GM21360 (cell line): ENCODE results near the gene FZD2.

Experiments used
- ATAC-seq: cut with Tn5 transposase; IDR thresholded peaks from one replicate; pipeline ENCODE4 v1.9.1; 2021; ENCODE audit warnings: mild to moderate bottlenecking, moderate library complexity; ENCODE audit not compliant: unreplicated experiment

Gene FZD2

GRCh38 chr17:44604768-44605485 is 47.6 kb downstream of the FZD2 start:
- no peak for ATAC-seq

DNA sequence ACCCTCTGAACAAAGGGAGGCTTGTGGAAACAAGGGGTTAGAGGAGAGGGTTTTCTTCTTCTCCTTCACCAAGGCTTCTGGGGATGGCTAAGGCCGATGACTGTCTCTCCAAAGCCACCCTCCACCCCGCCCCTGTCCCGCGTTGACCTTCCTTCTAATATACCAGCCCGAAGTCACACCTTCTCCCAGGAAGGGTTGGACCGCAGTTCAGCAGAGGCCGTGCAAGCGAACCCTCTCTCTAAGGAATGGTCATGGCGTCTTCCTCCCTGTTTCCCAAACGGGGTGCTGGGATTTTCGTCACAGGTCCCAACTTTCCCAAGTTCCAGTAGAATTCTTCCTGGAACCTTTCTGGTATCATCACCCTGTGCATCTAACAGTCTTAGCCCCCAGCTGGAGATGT is 49.4 kb downstream of the FZD2 start:
- no peak for ATAC-seq

DNA sequence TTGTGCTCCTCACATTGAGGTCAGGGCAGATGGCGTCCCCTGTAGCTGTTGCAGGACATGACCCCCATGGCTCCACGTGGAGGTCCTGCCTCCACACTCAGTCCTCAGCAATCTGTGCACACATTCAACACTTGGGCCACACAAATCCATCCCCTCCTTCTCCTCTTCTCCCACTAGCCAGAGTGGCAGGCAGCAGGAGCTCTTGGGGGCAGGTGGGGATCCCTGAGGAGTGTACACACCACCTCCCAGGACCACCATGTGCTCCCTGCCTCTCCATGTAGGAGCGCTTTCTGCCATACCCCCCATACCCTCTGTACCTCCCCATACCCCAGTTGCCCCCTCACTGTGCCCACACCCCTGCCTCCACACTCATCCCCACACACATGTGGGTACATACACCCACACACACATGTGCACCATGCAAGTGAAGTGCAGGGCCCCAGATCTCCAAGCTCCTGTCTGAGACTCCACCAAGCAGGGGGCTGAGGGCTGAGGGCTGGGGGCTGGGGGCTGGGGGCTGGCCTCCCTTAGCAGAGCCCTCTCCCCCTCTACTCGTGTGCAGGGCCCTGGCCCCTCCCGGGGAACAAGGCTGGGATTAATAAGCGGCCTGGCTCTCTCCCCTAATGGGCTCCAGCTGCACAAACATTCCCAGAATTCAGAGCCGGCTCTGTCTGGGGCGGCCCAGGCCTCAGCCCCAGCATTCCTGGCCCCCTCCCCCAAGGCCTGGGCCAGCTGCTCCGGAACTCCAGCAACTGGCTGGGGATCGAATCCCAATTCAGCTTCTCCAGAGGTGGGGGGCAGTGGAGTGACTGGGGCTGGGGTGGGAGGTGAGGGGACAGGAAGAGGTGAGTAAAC is 50.8 kb downstream of the FZD2 start:
- no peak for ATAC-seq

DNA sequence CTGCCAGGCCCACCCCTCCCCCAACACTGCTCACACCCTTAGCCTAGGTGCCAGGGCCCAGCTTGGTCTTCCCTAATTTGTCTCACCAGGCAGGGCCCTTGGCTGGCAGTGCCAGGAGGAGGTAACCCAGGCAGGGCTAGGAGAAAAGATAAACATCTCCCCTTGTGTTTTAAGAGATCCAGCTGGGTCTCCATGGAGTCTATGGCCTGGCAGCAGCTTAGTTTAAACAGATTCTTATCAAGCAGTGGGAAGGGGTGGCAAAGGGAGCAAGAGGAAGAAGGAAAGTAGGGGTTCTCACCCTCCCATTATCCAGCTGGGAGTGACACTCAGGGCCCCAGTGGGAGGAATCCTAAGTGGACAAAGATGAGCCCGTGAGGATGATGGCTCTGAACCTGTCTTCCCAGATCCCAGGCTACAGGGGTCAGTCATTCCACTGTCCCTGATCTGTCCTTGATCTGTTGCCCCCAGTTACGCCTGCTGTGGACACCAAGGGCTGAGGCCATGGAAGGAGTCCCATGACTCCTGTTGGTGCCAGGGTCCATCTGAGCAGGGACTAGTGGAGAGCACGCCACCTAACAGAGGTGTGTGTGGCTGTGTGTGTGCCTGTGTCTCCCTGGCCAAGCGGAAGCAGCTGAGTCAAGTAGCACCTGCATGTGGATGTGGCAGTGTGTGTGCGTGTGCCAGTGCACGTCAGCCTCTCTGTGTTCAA is 51.6 kb downstream of the FZD2 start:
- ATAC-seq: no peak

DNA sequence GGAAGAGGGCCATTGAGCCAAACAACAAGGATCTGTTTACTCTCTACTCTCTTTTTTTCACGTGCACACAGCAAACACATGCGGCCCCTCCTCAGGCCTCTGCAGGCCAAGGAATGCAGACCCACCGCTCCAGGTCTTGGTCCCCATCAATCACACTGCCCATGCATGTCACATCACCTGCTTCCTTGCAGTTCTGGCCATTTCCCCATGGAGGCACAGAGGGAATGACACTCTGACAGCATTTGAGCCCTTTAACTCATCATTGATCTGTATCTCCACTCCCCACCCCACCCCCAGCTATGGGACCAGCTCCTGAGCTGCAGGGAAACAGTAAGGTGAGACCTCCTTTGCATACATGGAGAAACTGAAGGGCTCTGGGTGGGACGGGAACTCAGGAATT is 53.0 kb downstream of the FZD2 start:
- ATAC-seq: no peak
